Measurements from ENCODE around the gene MAP7D1.

GRCh38 chr1:36106269-36106668 lies 49.7 kb upstream of the MAP7D1 start:
- TF ChIP-seq, protein P1, sequence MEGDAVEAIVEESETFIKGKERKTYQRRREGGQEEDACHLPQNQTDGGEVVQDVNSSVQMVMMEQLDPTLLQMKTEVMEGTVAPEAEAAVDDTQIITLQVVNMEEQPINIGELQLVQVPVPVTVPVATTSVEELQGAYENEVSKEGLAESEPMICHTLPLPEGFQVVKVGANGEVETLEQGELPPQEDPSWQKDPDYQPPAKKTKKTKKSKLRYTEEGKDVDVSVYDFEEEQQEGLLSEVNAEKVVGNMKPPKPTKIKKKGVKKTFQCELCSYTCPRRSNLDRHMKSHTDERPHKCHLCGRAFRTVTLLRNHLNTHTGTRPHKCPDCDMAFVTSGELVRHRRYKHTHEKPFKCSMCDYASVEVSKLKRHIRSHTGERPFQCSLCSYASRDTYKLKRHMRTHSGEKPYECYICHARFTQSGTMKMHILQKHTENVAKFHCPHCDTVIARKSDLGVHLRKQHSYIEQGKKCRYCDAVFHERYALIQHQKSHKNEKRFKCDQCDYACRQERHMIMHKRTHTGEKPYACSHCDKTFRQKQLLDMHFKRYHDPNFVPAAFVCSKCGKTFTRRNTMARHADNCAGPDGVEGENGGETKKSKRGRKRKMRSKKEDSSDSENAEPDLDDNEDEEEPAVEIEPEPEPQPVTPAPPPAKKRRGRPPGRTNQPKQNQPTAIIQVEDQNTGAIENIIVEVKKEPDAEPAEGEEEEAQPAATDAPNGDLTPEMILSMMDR (IDR thresholded peaks at IDR 0.05) = no peak
- no peak for TF ChIP-seq POLR2A (IDR thresholded peaks at IDR 0.05)
